NCI-H1436 (cell line): Measurements from ENCODE around the gene ZNF598.

Experiments
- DNase-seq: peaks from one replicate; lab custom pipeline; 2025; lab: John Stamatoyannopoulos, UW

Gene ZNF598

GRCh38 chr16:2009791-2010510, at the start of gene ZNF598:
Gene ZNF598 (minus strand): TSS chr16:2009821.
- peak; percentile 85 for DNase-seq

- no peak for DNase-seq
These were observed 49.3 kb upstream of the ZNF598 start for GRCh38 chr16:2058872-2059271.

GRCh38 chr16:2058420-2058819, 48.8 kb upstream of the ZNF598 start:
- DNase-seq: no peak

GRCh38 chr16:2057438-2057837, 47.8 kb upstream of the ZNF598 start:
- no peak for DNase-seq

GRCh38 chr16:2056681-2057407, 47.2 kb upstream of the ZNF598 start:
- no peak for DNase-seq

GRCh38 chr16:2056077-2056476, 46.5 kb upstream of the ZNF598 start:
- DNase-seq: no peak

- DNase-seq: peak; percentile 52
These were observed 45.1 kb upstream of the ZNF598 start for GRCh38 chr16:2054543-2055245.

- no peak for DNase-seq
These were observed 44.3 kb upstream of the ZNF598 start for GRCh38 chr16:2053897-2054296.

GRCh38 chr16:2053211-2053610, 43.6 kb upstream of the ZNF598 start:
- DNase-seq: no peak

GRCh38 chr16:2048116-2048543, 38.5 kb upstream of the ZNF598 start:
- no peak for DNase-seq

GRCh38 chr16:2047330-2048115, 37.9 kb upstream of the ZNF598 start, which contains the start of the genes NTHL1 and TSC2:
Gene NTHL1 (minus strand): TSS chr16:2047834. CDS start chr16:2047823, 11 bp downstream.
Gene TSC2 (plus strand): TSS chr16:2047985. CDS start chr16:2048616, 631 bp downstream.
- peak; percentile 90 for DNase-seq

GRCh38 chr16:2046893-2047329, 37.3 kb upstream of the ZNF598 start:
- no peak for DNase-seq

- no peak for DNase-seq
These were observed 36.6 kb upstream of the ZNF598 start for GRCh38 chr16:2045965-2046892.

GRCh38 chr16:2044541-2044940, 34.9 kb upstream of the ZNF598 start:
- DNase-seq: no peak

GRCh38 chr16:2043667-2044451, 34.2 kb upstream of the ZNF598 start:
- DNase-seq: peak; percentile 26

GRCh38 chr16:2042986-2043666, 33.5 kb upstream of the ZNF598 start:
- no peak for DNase-seq

- peak; percentile 73 for DNase-seq
These were observed 32.8 kb upstream of the ZNF598 start for GRCh38 chr16:2042171-2042985.

- DNase-seq: no peak
These were observed 31.3 kb upstream of the ZNF598 start for GRCh38 chr16:2040787-2041522.
